ENCODE measurements around the gene FBXO40. TPM values are rescaled to one million over a fixed set of nuclear protein-coding genes. Genes with fewer than 3 reads are reported as not detected.
"Not testable (repeated sequence)": the region's sequence is repeated elsewhere in the genome, so short reads cannot be mapped to it uniquely, and the experiment has no call there.

FBXO40 gene
- total RNA-seq, result not detected in 2 replicates

GRCh38 chr3:121592856-121593702 is at the start of gene FBXO40:
Gene FBXO40, plus strand, starts transcription at chr3:121593379. Its CDS starts 27,197 bp downstream, at chr3:121620576.
- intact Hi-C loops (cut with micrococcal nuclease), result no loop called here

GRCh38 chr3:121545049-121545573 is 48.1 kb upstream of the FBXO40 start:
- intact Hi-C loops (cut with micrococcal nuclease), result loop anchor here (1.0 to 10.0 kb wide), 7 partner anchors 440 to 1717 kb away; partner anchors contain the start of genes DTX3L, GSK3B, KPNA1 and PARP9

GRCh38 chr3:121545574-121546455 is 47.4 kb upstream of the FBXO40 start, which contains the start of gene POLQ:
Gene POLQ, minus strand, starts transcription at chr3:121545988. Its CDS starts 111 bp downstream, at chr3:121545877.
- intact Hi-C loops (cut with micrococcal nuclease), result loop anchor here (1.0 to 10.0 kb wide), 17 partner anchors 114 to 1716 kb away; partner anchors contain the start of genes DTX3L, EAF2, GOLGB1 and GSK3B

- intact Hi-C loops (cut with micrococcal nuclease), result no loop called here
Observed at GRCh38 chr3:121552379-121552778, 40.8 kb upstream of the FBXO40 start.

DNA sequence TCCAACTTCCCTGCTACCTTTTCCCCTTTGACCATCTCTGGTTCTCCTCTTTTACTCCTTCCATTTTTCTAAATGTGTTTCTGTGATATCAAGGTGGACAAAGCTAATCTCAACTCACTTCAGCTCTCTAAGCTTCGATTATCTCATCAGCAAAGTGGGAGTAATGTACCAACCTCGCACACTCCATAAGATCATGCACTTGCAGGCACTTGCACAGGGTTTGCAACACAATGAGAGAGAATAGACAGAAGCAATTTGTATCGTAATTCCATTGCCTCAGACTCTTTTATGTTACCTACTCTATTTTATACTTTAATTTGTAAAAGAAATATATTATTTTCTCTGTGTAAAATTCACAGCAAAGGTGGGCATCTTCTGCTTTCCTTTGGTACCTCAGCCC is 40.4 kb upstream of the FBXO40 start:
- intact Hi-C loops (cut with micrococcal nuclease), result no loop called here

GRCh38 chr3:121557426-121557934 is 35.7 kb upstream of the FBXO40 start:
- intact Hi-C loops (cut with micrococcal nuclease), result no loop called here

DNA sequence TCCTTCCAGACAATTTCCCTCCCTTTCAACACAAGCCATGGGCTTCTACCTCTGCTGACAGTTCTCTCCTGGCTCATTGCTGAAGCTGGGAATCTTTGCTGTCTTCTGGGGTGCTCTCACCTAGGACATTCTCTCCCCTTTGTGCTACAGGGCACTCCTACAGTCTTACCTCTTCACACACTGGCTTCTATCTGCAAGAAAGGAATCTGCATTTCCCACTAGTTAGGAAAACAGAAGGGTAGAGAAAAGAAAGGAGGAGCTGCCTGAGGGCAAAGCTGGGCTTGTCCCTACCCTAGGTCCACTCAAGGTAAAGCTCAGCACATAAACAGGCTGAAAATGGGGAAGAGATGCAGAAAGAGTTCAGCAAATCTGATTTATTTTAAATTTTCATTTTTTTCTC is 31.0 kb upstream of the FBXO40 start:
- intact Hi-C loops (cut with micrococcal nuclease), result no loop called here

- intact Hi-C loops (cut with micrococcal nuclease), result no loop called here
Observed at GRCh38 chr3:121566773-121567172, 26.4 kb upstream of the FBXO40 start.

GRCh38 chr3:121567649-121568048 is 25.5 kb upstream of the FBXO40 start, which contains the start of gene ARGFX:
Gene ARGFX, plus strand, starts transcription at chr3:121567949. Its CDS starts 2,765 bp downstream, at chr3:121570714.
- intact Hi-C loops (cut with micrococcal nuclease), result no loop called here

DNA sequence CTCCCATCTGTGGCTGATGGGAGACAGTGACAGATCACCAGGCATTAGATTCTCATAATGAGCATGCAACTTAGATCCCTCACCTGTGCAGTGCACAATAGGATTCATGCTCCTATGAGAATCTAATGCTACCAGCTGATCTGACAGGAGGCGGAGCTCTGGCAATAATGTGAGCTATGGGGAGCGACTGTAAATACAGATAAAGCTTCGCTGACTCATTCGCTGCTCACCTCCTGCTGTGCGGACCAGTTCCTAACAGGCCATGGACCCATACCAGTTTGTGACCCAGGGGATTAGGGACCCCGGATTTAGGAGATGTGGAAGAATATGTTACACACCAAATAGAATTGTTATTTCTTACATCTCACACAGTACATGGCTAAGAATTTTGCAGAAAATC is 18.7 kb upstream of the FBXO40 start:
- intact Hi-C loops (cut with micrococcal nuclease), result no loop called here

DNA sequence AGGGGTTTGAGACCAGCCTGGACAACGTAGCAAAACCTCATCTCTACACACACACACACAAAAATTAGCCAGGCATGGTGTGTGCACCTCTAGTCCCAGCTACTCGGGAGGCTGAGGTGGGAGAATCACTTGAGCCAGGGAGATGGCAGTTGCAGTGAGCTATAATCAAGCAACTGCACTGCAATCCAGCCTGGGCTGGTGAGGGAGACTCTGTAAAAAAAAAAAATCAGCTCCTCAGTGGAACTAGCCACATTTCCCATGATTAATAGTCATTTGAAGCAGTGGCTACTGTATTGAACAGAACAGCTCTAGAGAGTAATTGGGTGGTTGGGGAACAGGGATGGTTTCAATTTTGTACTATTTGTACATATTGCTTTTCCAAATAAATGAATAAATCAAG is 11.5 kb upstream of the FBXO40 start:
- intact Hi-C loops (cut with micrococcal nuclease), result no loop called here

DNA sequence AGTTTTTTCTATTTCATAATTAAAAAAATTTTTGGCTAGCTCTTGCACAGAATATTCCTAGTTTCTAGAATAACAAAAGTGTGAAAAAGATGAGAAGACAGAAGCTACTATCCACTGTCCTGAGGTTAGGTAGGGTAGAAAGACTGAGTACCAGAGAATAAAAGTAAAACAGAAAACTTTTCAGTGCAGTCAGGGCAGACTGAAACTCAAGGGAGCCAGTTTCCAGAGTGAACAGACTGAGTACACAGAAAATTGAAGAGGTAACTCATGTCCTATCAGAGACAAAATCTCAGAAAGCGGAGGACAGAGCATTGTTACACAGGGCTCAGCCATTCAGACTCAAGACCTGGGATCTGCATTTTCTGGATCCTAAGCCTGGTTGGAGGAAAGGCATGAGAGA is 8.8 kb upstream of the FBXO40 start:
- intact Hi-C loops (cut with micrococcal nuclease), result no loop called here

GRCh38 chr3:121593806-121594205 is 627 bp downstream of the FBXO40 start:
- intact Hi-C loops (cut with micrococcal nuclease), result not testable (repeated sequence)

GRCh38 chr3:121594850-121595249 is 1.7 kb downstream of the FBXO40 start:
- intact Hi-C loops (cut with micrococcal nuclease), result no loop called here

DNA sequence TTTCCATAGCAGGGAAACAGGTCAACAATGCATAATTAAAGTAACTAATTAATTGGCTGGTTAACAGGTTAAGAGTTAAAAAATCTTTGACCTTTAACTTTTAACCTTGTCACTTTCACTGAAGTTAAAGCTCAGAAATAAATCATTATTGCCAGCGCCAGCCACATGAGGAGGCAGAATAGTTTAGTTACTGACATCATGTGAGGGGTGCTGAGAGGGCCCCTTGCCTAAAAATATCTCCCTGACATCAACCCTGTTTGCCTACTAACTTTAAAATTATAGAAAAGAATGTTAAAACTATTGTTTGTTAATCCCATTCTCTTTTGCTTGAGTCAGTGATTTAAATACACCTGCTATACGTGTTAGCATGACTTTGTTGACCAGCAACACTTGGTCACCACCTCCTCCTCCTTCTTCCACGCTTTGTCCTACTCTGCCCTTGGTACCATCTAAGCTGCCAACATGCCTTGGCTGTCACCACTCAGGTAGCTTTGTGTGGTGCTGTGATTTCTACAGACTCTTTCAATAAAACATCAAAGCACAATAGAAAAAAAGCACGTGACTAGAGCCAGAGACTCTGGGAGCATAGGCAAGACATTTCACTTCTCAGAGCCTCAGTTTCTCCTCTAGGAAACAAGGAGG is 2.7 kb downstream of the FBXO40 start:
- intact Hi-C loops (cut with micrococcal nuclease), result no loop called here

GRCh38 chr3:121598564-121598963 is 5.4 kb downstream of the FBXO40 start:
- intact Hi-C loops (cut with micrococcal nuclease), result no loop called here

GRCh38 chr3:121599900-121600299 is 6.7 kb downstream of the FBXO40 start:
- intact Hi-C loops (cut with micrococcal nuclease), result not testable (repeated sequence)

DNA sequence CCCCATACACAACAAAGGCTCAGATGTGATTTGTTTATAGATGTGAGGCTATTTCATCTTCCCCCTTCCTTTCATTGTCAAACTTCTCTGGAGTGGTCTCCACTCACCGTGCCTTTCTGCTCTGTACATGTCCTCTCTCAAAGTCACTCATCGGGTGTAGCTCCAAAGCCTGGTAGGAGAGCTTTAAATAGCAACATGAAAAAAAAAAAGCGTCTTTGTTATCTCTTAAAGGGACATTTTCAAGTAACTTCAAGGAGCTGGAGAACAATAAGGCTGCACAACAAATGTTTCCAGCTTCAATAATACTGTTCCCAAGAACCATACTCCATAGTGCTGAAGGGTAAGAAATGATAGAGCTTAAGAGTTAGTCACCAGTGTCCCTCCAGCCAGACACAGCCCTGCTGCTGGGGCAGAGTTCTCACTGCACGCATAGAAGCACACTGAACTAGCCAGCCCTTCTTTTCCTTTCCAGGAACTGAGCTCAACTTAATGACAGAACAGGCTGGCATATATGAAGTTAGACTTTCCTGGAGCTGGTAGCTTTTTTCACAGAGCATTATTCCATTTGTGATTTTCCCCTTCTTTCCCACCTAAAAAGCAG is 8.1 kb downstream of the FBXO40 start:
- intact Hi-C loops (cut with micrococcal nuclease), result no loop called here

DNA sequence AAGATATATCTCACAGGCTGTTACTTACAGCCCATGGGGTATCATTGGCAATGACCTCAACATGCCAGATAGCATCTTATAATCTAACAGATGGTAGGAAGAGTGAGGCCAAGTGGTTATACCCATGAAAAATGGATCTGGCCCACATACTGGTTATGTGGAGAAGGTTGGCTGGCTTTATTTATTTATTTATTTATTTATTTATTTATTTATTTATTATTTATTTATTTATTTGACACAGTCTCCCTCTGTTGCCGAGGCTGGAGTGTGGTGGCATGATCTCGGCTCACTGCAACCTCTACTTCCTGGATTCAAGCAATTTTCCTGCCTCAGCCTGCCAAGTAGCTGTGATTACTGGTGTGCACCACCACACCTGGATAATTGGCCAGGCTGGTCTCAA is 11.6 kb downstream of the FBXO40 start:
- intact Hi-C loops (cut with micrococcal nuclease), result no loop called here

DNA sequence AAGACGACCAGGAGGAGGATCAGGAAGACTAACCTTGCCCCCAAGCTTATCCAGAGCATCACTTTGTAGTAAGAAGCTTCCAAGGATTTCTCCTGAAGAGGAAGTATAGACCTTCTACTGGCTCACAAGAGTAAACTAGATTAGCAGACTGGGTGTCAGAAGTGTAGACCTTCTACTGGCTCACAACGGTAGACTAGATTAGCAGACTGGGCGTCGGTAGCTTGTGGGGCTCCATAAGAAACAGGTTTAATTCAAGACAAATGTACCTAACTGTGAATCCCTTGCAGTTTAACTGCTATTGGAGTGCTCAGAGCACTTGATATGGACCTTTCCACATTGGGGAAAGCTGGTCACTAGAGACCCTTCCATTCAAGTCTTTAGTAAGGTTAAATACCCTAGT is 12.9 kb downstream of the FBXO40 start:
- intact Hi-C loops (cut with micrococcal nuclease), result no loop called here

Measured in T-helper 2 cell treated with Interferon-gamma antibody and Interleukin-4, amounts not matched to agents 100 ng/mL and 5 ng/mL, for 36 hours (primary cell).